Right renal pelvis (tissue), 4 donors: ENCODE data around the gene AMPD1. TPM values are rescaled to one million over a fixed set of nuclear protein-coding genes. Genes with fewer than 3 reads are reported as not detected.

Source experiments
- DNase-seq, 4 donors: peaks; one replicate each; pipeline ENCODE4 v3.0.0-alpha.2; 2013; ENCODE audit warnings: low read depth in 4 of 4, low spot score in 3 of 4, missing footprints in 1 of 4
- polyA plus RNA-seq, 4 donors: library from polyadenylated mRNA; unstranded; fragments of 120-200 nt; gene quantifications; one replicate each; pipeline ENCODE4 v1.2.1, GENCODE V29; 2013; ENCODE audit not compliant: insufficient read length in 4 of 4

The AMPD1 gene
- polyA plus RNA-seq, 4 donors: not detected

DNA sequence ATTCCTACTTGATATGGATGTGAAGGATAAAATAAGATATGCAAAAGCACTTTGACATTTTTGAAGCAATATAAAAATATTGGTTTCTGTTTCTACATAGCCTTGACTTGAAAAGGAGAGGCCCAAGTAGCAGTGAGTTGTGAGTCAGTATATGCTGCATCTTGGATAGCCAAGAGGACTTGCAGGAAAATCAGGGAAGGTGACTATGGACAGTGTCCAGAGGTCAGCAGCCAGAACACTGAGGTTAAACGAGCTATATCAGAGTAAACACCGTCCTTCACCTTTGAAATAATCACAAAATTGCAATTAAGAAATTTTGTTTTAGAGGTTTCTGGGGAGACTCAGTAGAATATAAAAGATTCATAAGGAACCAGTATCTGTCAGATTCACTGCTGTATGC, 6.6 kb upstream of the AMPD1 start:
- DNase-seq: no peak

DNA sequence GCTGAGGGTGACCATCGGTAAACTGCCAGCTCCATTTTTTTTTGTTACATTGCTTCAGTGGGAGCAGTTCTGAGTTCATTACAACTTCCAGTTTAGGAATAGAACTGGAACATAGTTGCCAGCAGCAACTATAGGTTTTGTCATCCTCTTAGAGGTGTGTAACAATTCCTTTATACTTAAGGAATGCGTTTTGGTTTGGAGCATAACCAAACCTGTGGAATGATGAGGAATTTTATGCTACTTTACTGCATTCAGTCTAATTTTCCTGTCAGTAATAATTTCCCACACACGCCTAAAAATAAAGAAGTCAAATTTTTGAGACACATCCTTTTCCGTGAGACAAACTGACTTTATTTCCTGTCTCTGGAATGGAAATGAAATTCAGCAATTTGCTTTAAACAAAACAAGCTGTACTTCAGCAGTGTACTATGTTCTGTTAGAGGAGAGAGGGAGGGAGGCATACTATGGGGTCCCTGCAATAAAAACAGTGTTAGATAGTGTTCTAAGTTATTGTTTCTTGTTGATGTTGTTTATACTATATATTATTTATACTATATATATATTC, 4.8 kb upstream of the AMPD1 start:
- no peak for DNase-seq

DNA sequence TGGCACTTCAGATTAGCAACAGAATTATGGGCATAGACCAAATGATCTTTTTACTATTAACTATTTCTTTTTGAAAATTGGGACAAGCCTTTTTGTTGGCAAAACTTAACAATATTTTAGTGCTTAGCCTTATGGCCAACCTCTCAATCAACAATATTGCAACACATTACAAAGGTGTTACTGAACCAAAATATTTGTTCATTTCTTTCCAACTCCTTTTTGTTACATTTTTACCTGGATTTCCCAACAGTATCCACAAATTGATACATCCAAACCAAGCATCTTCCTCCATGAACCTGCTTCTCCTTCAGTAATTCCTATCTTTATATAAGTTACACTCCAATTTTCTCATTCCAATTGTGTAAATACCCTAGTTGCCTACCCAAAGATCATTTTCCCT, 1.5 kb upstream of the AMPD1 start:
- DNase-seq: no peak

DNA sequence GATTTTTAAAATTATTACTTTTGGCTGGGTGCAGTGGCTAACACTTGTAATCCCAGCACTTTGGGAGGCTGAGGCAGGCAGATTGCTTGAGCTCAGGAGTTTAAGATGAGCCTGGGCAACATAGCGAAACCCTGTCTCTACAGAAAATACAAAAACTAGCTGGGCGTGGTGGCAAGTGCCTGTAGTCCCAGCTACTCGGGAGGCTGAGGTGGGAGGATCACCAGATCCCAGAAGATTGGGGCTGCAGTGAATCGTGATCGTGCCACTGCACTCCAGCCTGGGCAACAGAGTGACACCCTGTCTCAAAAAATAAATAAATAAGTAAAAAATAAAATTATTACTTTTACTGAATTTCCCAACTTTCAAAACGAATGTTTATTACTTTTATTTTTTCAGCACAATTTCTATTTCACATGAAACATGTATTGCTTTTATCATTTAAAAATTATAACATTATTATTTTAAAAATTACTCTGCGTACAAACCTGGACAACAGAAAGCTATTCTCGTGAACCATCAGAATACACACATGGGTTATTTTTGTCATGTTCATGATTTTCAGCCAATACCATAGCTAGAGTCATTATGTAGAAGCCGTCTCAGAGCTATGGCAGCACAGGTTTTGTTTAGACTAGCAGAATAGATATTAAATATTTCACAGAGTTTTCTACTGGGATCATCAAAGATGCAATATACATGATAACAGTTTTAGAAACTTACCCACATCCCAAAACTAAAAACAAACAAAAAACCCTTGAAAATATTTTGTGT, 621 bp downstream of the AMPD1 start:
- DNase-seq: no peak

DNA sequence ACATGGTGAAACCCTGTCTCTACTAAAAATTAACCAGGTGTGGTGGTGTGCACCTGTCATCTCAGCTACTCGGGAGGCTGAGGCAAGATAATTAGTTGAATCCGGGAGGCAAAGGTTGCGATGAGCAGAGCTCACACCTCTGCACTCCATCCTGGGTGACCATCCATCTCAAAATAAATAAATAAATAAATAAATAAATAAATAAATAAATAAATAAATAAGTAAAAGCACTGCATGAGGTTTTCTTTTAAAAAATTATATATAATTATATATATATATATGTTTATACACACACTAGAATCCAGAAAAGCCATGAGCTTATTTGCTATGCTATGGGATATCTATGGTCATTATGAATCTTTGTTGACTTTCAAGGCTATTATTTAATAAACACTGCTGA, 2.4 kb downstream of the AMPD1 start:
- no peak for DNase-seq

DNA sequence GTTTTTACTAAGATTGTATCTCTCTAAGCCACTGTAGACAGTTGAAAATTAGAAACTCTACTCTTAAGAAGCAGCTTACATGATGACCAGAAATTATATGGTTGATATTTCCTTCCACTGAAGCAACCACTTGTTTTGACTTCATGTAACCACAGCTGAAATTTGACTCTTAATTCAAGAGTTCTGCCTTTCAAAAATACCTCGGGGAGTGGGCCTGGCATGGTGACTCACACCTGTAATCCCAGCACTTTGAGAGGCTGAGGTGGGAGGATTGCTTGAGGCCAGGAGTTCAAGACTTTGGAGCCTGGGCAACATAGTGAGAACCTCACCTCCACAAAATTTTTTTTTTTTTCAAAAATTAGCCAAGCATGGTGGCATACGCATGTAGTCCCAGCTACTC, 4.3 kb downstream of the AMPD1 start:
- no peak for DNase-seq

DNA sequence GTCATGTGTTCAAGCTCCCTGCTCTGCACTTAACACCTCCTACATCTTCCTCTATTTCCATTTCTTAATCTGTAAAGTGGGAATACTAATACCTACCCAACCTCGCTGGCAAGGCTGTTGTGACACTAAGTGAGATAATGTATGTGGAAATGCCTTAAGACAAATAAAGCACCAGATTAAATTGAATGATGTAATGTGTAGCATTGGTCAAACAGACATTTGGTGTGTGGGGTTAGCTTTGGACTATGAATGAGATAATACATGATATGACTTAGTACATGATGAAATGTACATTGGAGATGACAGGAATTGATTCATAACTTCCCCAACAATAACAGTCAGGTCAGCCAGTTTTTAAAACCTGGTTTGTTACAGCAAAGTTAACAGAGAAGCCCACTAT, 5.2 kb downstream of the AMPD1 start:
- DNase-seq: no peak

DNA sequence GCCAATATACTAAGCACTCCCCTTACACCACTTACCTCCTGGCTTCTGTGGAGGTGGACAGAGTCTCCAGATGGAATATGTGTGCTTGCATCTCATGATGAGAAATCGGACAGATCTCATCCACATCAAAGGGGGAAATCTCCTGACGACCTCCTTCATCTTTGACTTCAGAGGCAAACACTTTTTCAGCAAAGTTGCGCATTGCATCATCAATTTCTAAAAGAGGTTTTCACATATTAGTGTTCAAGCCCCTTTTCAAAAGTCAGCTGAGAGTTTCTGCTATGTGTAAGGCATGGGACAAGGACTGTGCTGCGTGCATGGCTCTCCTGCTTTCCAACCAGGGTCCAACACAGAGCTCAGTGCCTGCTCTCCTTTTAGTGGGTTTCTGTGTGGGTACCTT, 6.8 kb downstream of the AMPD1 start:
- no peak for DNase-seq

DNA sequence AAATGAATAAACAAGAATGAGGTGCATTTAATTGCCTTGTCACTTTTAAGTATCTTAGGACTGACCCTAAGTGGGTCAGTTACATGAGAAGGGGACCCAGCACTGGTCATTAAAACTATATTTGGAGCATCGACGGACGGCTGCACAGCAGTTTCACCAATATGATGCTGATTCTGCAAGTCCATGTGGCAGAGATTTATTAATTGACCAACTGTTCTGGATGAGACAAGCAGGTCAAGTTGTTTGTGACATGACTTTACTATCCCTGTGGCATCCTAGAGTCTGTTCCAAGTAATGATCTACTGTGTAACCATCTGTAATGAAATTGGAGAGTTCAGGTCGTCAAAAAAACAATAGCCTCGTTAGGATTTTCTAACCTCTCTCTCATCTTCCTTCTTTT, 9.5 kb downstream of the AMPD1 start:
- DNase-seq: no peak

DNA sequence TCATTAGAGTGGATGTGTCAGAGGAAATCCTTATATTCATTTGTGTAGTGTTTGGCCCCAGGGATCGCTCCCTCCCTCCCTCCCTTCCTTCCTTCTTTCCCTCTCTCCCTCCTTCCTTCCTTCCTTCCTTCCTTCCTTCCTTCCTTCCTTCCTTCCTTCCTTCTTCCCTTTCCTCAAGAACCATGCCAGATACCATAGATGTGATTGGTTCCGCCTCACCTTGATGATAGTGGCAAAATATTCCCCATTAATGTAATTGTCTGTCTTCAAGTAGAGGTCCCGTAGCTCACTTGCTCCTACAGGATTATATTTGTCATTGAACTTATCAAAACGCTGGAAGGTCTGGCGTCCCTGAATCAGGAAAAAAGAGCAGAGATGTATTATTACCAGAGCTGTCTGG, 17.7 kb downstream of the AMPD1 start:
- no peak for DNase-seq

DNA sequence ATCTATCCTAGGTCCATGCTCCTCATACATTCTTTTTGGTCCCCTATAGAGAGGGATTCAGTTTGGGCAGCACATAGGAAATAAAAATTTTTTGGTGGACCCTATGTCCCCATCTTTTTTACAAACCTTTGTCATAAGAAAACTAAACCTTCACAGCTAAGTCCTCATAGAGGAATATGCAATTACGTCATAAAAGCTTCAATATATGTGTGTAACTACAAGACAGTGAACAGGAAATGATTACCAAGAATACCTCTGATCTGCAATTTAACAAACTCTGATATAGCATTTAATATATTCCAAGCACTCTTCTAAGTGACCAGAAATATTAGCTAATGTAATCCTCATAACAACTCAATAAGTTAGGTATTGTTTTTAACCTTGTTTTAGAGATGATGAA, 19.2 kb downstream of the AMPD1 start:
- DNase-seq: no peak

DNA sequence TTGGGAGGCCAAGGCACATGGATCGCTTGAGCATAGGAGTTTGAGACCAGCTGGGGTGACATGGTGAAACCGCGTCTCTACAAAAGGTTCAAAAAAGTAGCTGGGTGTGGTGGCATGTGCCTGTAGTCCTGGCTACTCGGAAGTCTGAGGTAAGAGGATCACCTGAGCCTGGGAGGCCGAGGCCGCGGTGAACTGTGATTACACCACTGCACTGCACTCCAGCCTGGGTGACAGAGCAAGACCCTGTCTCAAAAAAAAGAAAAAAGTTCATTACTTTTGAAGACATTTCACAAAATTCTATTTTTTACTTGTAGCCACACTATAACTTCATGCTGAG, 23.4 kb downstream of the AMPD1 start:
- DNase-seq: no peak

DNA sequence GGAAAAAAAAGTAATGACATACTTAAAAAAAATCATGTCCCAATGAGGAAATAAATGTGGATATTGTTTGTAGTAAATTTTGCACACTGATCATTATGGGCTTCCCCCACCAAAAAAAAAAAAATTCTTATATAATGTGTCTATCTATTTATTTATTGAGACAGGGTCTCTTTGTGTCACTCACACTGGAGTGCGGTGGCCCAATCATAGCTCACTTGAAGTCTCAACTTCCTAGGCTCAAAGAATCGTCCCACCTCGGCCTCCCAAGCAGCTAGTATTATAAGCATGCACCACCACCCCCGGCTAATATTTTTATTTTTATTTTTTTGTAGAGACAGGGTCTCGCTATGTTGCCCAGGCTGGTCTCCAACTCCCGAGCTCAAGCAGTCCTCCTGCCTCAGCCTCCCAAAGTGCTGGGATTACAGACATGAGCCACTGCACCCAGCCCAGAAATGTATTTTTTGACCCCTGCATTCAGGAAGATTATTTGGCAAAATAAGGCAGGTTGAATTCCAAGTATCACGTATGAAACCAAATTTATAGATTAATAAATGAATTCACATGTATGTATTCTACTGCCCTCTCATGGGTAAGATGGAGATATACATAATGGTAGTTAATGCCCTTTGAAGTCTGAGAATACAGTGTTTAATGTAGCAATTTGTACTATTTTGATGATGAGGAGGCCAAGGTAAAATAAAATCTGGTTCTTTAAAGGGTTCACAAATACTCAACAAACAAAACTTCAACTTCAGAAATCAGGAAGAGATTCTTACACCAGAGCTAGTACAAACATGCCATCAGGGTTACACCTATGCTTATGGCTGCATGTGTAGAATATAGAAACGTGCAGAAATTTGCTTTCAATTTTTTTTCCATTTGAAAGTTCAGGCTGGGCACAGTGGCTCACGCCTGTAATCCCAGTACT, 24.1 kb downstream of the AMPD1 start:
- no peak for DNase-seq

DNA sequence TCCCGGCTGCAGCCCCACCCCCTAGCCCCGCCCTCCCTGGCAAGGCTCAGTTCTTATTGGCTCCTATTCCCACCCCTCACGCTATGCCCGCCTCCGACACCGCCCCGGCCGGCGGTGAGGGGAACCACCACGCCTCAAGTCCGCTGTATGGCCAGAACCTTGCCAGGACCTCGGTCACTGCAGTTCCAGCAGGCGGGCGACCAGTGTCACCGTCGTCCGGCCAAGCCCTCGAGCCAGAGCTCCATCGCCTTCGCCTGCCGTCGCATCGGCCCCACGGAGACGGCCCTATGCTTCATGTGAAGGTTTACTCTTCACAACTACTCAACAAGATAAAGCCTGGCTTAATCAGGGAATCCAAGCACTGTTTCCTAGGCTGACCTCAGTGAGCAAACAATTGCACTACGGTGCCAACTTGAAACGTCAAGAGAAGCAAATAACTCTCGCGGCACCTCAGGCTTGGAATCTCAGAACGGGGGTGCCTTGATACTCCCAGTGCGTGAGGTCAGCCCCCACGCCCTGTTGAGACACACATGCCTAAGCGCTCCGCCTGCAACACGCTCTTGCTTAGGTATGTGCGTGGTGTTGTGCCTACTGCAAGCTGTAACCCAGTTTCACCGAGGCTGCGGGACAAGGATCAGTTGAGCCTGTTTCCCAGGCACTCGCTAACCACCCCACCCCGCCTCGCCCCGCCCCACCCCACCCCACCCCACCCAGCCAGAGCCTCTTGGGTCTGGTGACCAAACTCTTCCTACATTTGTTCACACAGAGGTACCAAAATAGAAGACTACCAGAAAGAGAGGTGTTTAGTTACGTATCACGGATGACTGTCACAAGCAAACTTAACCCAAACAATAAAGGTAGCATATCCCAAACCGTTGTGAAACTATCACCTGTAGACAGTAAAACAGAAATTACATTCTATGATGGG, 25.0 kb downstream of the AMPD1 start:
- peak; percentile 75 to 85 (median 82) for DNase-seq

DNA sequence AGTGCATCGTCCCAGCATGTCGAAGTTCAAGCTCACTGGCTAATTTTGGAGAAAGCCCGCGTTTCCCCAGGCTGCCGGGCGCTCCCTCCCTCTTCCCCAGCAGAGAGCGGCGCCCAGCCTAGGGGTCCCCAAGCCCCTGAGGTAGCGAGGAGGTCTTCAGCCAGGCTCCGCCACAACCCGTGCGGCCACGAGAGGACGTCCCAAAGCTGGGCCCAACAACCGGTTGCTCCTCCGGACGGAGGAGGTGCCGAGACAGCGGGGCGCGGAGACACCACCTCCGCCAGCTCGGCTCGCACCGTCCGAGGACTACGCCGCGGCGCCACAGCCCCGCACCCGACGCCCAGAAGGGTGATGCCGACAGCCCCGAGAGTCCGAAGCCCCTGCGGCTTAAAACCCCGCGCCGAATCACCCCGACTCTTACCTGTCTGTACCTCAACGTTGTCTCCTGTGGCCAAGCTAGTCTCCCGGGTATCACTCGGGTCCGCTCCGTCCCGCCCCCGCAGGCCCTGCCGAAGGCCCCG, 25.7 kb downstream of the AMPD1 start, which contains the start of gene DENND2C:
Gene DENND2C, minus strand, starts transcription at position 488 of the 521 bp plus-strand sequence. CDS start 44,065 bp downstream, outside the sequence.
- DNase-seq: peak in 1 of 4 donors; percentile 8

DNA sequence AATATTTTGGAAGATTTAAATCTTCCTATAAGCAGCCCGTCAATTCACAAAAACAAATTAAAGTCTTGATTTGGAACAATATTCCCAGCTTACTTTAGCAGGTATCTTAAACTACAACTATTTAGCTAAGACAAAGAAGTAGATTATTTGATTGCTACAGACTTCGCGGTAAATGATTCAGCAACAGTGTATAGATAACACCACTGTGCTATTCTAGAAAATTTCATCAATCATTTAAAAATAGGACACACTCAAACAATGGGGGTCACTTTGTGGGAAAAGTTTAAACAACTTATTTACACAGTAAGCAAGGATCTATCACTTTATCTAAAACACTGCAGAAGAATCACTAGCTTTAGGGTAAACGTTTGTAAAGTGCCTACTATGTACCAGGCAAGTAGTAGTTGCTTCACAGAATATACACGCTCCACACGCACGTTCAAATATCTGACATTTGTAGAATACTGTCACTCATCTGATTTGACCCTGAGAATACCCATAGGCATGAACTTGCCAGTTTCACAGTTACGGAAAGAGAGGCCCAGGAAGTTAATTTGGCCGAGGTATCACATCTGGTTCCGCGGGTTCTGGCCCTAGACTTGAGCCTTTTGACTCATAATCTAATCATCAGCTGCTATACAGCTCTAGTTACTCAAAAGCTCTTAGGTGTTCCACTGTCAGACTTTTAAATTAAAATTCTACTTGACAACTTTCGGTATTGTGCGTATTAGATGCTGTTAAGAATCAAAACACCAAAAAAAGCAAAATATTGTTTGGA, 26.4 kb downstream of the AMPD1 start:
- DNase-seq: no peak

DNA sequence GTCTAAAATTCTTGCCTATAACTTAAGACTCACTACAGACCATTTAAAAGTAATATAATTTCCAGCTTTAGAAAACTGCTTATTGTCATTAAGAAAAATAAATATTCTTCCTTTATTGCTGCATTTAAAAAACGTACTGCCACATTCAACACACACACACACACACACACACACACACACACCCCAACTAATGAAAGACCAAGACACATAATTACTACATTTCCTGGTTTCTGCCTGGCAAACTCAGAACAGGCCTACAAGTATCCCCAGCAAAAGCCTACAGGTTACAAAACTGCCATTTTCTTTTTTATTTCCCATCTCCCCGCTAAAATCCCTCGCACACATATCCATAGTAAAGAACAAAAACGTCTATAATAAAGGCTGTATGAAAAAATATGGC, 27.0 kb downstream of the AMPD1 start:
- no peak for DNase-seq

DNA sequence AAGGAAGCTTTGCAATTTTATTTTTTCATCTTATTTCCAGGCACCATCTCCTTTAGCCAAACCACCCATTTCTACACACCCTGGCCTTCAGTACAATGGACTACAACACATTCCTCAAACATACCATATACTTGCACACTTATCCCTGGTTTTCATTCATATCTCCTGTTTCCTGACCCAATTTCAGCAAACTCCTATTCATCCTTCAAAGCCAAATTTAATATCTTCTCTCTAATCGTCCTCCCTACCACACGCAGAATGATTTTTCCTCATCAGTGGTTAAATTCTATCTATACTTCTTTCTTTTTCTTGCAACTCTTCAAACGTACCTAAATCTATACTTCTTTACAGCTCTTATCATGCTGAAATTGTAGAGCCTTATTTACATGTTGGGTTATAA, 28.4 kb downstream of the AMPD1 start:
- no peak for DNase-seq

DNA sequence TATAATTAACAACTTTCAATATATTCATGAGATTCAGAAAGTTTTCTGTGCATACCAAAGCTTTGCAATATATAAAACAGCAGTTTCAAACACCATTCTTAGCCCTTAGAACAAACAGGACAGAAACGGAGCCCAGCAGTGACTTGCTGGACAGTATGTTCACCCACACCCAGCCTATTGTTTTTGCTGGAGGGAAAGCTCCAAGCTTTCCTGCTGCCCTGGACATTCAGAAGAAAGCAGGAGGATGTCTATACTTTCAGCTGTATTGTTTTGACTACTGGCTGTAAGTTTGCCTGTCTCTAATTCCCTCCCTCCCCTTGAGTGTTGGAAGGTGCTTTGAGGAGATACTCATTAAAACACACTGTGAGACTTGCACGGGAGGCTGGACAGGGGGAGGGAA, 35.1 kb downstream of the AMPD1 start:
- DNase-seq: no peak
